Panc1 (cell line): Measurements from ENCODE around the gene RCCD1.

Experiments used
- POLR2AphosphoS5 ChIP-seq: IDR thresholded peaks from 2 replicates; pipeline ENCODE4 v1.6.1; 2012; ENCODE audit warnings: mild to moderate bottlenecking, low read depth, low read length, moderate library complexity
- TCF7L2 ChIP-seq: IDR thresholded peaks from 2 replicates; pipeline ENCODE4 v1.6.1; 2011; ENCODE audit warnings: mild to moderate bottlenecking, low read depth, low read length, inconsistent platforms
- TF ChIP-seq, protein P1 (sequence below), 2 experiments: IDR thresholded peaks; 2 replicates each; pipeline ENCODE4 v1.6.1; 2011 to 2012; ENCODE audit warnings: low read depth in 2 of 2, control low read depth in 1 of 2, low read length in 1 of 2, mild to moderate bottlenecking in 1 of 2, moderate library complexity in 1 of 2; ENCODE audit not compliant: insufficient read depth in 1 of 2
- TF ChIP-seq, protein P2 (sequence below): fragments of 450-650 bp; IDR thresholded peaks from 2 replicates; pipeline ENCODE4 v1.5.1; 2017; ENCODE audit warnings: mild to moderate bottlenecking

DNA sequence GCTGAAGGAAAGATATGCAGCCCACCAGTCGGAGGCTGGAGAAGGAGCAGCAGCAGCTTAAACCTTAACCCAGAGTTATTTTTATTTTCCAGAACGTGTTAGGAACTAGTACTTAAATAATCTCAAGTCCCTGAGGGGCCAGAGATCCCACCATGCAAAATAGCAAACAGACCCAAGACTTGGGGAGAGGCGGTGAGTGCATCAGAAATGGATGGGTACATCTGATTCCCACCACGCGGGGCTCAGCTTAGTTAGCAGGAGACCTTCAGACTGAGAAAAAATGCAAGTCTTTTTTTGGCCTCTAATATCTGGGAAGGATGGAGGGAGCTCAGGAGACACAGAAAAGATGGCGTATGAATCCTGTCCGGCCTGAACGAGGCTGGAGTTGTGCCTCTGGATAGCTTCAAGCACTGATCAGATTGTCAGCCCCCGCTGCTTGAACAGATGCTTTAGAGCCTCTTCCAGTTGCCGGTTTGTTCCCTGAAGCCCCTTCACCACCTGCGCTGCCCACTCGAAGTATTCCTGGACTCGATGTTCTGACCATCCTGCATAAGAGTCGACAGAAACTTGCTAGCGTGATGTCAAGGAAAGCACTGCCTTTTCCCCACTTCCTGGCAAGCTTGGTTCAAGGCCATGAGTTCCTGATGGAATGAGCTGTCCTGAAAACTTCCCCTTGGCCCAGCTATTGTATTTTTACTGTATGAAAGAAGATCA lies 23.7 kb upstream of the RCCD1 start:
- TF ChIP-seq, protein P1, sequence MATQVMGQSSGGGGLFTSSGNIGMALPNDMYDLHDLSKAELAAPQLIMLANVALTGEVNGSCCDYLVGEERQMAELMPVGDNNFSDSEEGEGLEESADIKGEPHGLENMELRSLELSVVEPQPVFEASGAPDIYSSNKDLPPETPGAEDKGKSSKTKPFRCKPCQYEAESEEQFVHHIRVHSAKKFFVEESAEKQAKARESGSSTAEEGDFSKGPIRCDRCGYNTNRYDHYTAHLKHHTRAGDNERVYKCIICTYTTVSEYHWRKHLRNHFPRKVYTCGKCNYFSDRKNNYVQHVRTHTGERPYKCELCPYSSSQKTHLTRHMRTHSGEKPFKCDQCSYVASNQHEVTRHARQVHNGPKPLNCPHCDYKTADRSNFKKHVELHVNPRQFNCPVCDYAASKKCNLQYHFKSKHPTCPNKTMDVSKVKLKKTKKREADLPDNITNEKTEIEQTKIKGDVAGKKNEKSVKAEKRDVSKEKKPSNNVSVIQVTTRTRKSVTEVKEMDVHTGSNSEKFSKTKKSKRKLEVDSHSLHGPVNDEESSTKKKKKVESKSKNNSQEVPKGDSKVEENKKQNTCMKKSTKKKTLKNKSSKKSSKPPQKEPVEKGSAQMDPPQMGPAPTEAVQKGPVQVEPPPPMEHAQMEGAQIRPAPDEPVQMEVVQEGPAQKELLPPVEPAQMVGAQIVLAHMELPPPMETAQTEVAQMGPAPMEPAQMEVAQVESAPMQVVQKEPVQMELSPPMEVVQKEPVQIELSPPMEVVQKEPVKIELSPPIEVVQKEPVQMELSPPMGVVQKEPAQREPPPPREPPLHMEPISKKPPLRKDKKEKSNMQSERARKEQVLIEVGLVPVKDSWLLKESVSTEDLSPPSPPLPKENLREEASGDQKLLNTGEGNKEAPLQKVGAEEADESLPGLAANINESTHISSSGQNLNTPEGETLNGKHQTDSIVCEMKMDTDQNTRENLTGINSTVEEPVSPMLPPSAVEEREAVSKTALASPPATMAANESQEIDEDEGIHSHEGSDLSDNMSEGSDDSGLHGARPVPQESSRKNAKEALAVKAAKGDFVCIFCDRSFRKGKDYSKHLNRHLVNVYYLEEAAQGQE (IDR thresholded peaks at IDR 0.05; ENCODE audit: insufficient read depth in 1 of 2, low read depth in 2 of 2, low read length in 1 of 2): no peak
- TF ChIP-seq, protein P2, sequence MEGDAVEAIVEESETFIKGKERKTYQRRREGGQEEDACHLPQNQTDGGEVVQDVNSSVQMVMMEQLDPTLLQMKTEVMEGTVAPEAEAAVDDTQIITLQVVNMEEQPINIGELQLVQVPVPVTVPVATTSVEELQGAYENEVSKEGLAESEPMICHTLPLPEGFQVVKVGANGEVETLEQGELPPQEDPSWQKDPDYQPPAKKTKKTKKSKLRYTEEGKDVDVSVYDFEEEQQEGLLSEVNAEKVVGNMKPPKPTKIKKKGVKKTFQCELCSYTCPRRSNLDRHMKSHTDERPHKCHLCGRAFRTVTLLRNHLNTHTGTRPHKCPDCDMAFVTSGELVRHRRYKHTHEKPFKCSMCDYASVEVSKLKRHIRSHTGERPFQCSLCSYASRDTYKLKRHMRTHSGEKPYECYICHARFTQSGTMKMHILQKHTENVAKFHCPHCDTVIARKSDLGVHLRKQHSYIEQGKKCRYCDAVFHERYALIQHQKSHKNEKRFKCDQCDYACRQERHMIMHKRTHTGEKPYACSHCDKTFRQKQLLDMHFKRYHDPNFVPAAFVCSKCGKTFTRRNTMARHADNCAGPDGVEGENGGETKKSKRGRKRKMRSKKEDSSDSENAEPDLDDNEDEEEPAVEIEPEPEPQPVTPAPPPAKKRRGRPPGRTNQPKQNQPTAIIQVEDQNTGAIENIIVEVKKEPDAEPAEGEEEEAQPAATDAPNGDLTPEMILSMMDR: no peak
- TF ChIP-seq POLR2AphosphoS5: no peak
- TF ChIP-seq TCF7L2: peak; percentile 45; the same call in 1 of the 2 replicates
